GM23338 (cell line): ENCODE measurements around the gene ICAM3. TPM values are rescaled to one million over a fixed set of nuclear protein-coding genes. Genes with fewer than 3 reads are reported as not detected.

Experiments
- ATAC-seq: fragments of 200-7000 bp; cut with Tn5 transposase; 3 replicates; pipeline ENCODE4 v1.9.1; 2020
- DNase-seq: peaks from one replicate; pipeline ENCODE4 v3.0.0-alpha.2; 2015; ENCODE audit warnings: low spot score
- H2AFZ ChIP-seq: fragments of 200-600 bp; sonication (generic); 2 replicates; pipeline ENCODE4 v1.8.0; 2016; ENCODE audit warnings: antibody characterized with exemption, mild to moderate bottlenecking, moderate library complexity
- H3F3A ChIP-seq: fragments of 200-600 bp; sonication (generic); replicated peaks from 2 replicates; pipeline ENCODE4 v1.8.0; 2017; ENCODE audit warnings: antibody characterized with exemption, mixed run types, low read depth
- H3K27ac ChIP-seq: fragments of 200-600 bp; sonication (generic); 2 replicates; pipeline ENCODE4 v1.6.1; 2016; ENCODE audit warnings: low read depth
- H3K27me3 ChIP-seq: fragments of 200-600 bp; sonication (generic); 2 replicates; pipeline ENCODE4 v1.8.0; 2016; ENCODE audit warnings: mild to moderate bottlenecking, mixed run types, moderate library complexity; ENCODE audit not compliant: insufficient read depth
- H3K36me3 ChIP-seq: fragments of 200-600 bp; sonication (generic); 2 replicates; pipeline ENCODE4 v1.8.0; 2016; ENCODE audit warnings: mild to moderate bottlenecking; ENCODE audit not compliant: insufficient read depth
- H3K4me1 ChIP-seq: fragments of 200-600 bp; sonication (generic); 2 replicates; pipeline ENCODE4 v1.8.0; 2016; ENCODE audit warnings: mild to moderate bottlenecking, moderate library complexity; ENCODE audit not compliant: insufficient read depth
- H3K4me2 ChIP-seq: fragments of 200-600 bp; sonication (generic); 2 replicates; pipeline ENCODE4 v1.7.1; 2017; ENCODE audit warnings: mixed run types
- H3K4me3 ChIP-seq: fragments of 200-600 bp; sonication (generic); 2 replicates; pipeline ENCODE4 v1.6.1; 2016; ENCODE audit warnings: mixed run types
- H3K79me2 ChIP-seq: fragments of 200-600 bp; sonication (generic); replicated peaks from 2 replicates; pipeline ENCODE4 v1.8.0; 2017; ENCODE audit warnings: mild to moderate bottlenecking; ENCODE audit not compliant: insufficient read depth
- H3K9me2 ChIP-seq: fragments of 200-600 bp; sonication (generic); 2 replicates; pipeline ENCODE4 v1.8.0; 2017; ENCODE audit not compliant: insufficient read depth
- H4K20me1 ChIP-seq: fragments of 200-600 bp; sonication (generic); replicated peaks from 2 replicates; pipeline ENCODE4 v1.8.0; 2017; ENCODE audit warnings: mild to moderate bottlenecking; ENCODE audit not compliant: insufficient read depth
- H3K27ac Mint-ChIP-seq: 2 replicates; pipeline ENCODE4 v1.8.0; 2020; ENCODE audit warnings: inconsistent platforms, mild to moderate bottlenecking, moderate library complexity, mixed read lengths
- H3K27me3 Mint-ChIP-seq: 3 replicates; pipeline ENCODE4 v1.8.0; 2022; ENCODE audit warnings: low read depth, mild to moderate bottlenecking, moderate library complexity, mixed read lengths, inconsistent platforms; ENCODE audit not compliant: insufficient read depth, poor library complexity
- H3K36me3 Mint-ChIP-seq: 3 replicates; pipeline ENCODE4 v1.8.0; 2021; ENCODE audit warnings: low read depth, mild to moderate bottlenecking, inconsistent platforms, moderate library complexity, mixed read lengths
- H3K4me1 Mint-ChIP-seq: 3 replicates; pipeline ENCODE4 v1.8.0; 2020; ENCODE audit warnings: mild to moderate bottlenecking, inconsistent platforms, mixed read lengths
- H3K4me3 Mint-ChIP-seq: 3 replicates; pipeline ENCODE4 v1.8.0; 2021; ENCODE audit warnings: moderate library complexity, mild to moderate bottlenecking, inconsistent platforms, mixed read lengths
- H3K9me3 Mint-ChIP-seq: 3 replicates; pipeline ENCODE4 v1.8.0; 2020; ENCODE audit warnings: moderate library complexity, mild to moderate bottlenecking, inconsistent platforms, mixed read lengths
- CREB1 ChIP-seq: fragments of 250-450 bp; sonication (Bioruptor Pico); IDR thresholded peaks from 2 replicates; pipeline ENCODE4 v1.5.0; 2020; ENCODE audit warnings: low read depth, mild to moderate bottlenecking, moderate library complexity
- CTCF ChIP-seq, 2 experiments: fragments of 200-600 bp in 1 of 2; sonication (generic) in 1 of 2; conservative IDR thresholded peaks; 2 replicates each; pipeline versions ENCODE4 v1.5.1 to v1.6.1; 2016 to 2017; ENCODE audit warnings: antibody characterized with exemption in 2 of 2, low read depth in 2 of 2, mild to moderate bottlenecking in 2 of 2, moderate library complexity in 1 of 2
- EZH2 ChIP-seq: fragments of 200-600 bp; sonication (generic); IDR thresholded peaks from one replicate; pipeline ENCODE4 v1.8.0; 2017; ENCODE audit warnings: antibody characterized with exemption, mild to moderate bottlenecking, low read depth; ENCODE audit not compliant: unreplicated experiment
- EZH2phosphoT487 ChIP-seq: fragments of 200-600 bp; sonication (generic); IDR thresholded peaks from one replicate; pipeline ENCODE4 v1.8.1; 2018; ENCODE audit warnings: antibody characterized with exemption; ENCODE audit not compliant: unreplicated experiment
- REST ChIP-seq: IDR thresholded peaks from one replicate; pipeline ENCODE4 v1.6.1; 2018; ENCODE audit warnings: antibody characterized with exemption; ENCODE audit not compliant: unreplicated experiment
- STAT1 ChIP-seq: IDR thresholded peaks from one replicate; pipeline ENCODE4 v1.6.1; 2016; ENCODE audit warnings: antibody characterized with exemption; ENCODE audit not compliant: unreplicated experiment
- ZNF114 ChIP-seq: fragments of 250-450 bp; sonication (Bioruptor Pico); IDR thresholded peaks from 2 replicates; pipeline ENCODE4 v1.5.0; 2020; ENCODE audit warnings: mild to moderate bottlenecking, moderate library complexity
- ZNF331 ChIP-seq: fragments of 250-450 bp; sonication (Bioruptor Pico); IDR thresholded peaks from 2 replicates; pipeline ENCODE4 v1.5.0; 2020; ENCODE audit warnings: low read depth, mild to moderate bottlenecking, moderate library complexity
- ZNF462 ChIP-seq: fragments of 250-450 bp; sonication (Bioruptor Pico); IDR thresholded peaks from 2 replicates; pipeline ENCODE4 v1.5.0; 2020; ENCODE audit warnings: mild to moderate bottlenecking, moderate library complexity
- polyA plus RNA-seq: library from polyadenylated mRNA; unstranded; fragments of >200 nt; fragmentation: Nextera tagmentation; extraction: Ambion mirVana; gene quantifications from 2 replicates; pipeline ENCODE4 v1.2.1, GENCODE V29; 2016
- total RNA-seq: library from RNA; depleted of rRNA; stranded (reverse); fragments of >200 nt; shearing (Covaris generic); gene quantifications from 2 replicates; pipeline ENCODE4 v1.2.3, GENCODE V29; 2014

Gene ICAM3
- total and polyA plus RNA-seq, 2 experiments from 2014 or later = 9.6 to 14.7 TPM

GRCh38 chr19:10321417-10321797 is 18.0 kb downstream of the ICAM3 start:
- Histone ChIP-seq H3K4me1 (peaks cover under 1% of the 10 kb centered on the region; the same call in 1 of the 2 replicates), H3K79me2 (no peaks in the 10 kb centered on the region), H3K9me2 (no peaks in the 10 kb centered on the region), H4K20me1 (peaks cover 11% of the 10 kb centered on the region), H2AFZ (no peak overlapping the region), H3K36me3 (peaks cover 19% of the 10 kb centered on the region; the same call in 1 of the 2 replicates), H3K27me3 (no peaks in the 10 kb centered on the region), H3F3A (peaks cover 8% of the 10 kb centered on the region), H3K4me2 (no peak overlapping the region), H3K4me3 (no peak overlapping the region), H3K27ac (no peak overlapping the region)
- H3K4me1 Mint-ChIP-seq = peaks cover under 1% of the 10 kb centered on the region; the same call in 2 of the 3 replicates
- H3K27me3 Mint-ChIP-seq = peaks cover 2% of the 10 kb centered on the region
- DNase-seq = no peak
- peaks cover 60% of the 10 kb centered on the region for H3K36me3 Mint-ChIP-seq
- TF ChIP-seq ZNF331 (CRISPR knock-in tag) = no peak
- no peak overlapping the region for H3K4me3 Mint-ChIP-seq
- H3K9me3 Mint-ChIP-seq = no peaks in the 10 kb centered on the region
- H3K27ac Mint-ChIP-seq = no peak overlapping the region
- no peak for ATAC-seq

- no peaks in the 10 kb centered on the region for H3K9me3 Mint-ChIP-seq
- H3K27me3 Mint-ChIP-seq = peaks cover 2% of the 10 kb centered on the region
- Histone ChIP-seq H3K9me2 (no peaks in the 10 kb centered on the region), H3K4me1 (peaks cover 6% of the 10 kb centered on the region; the same call in 1 of the 2 replicates), H4K20me1 (peaks cover 7% of the 10 kb centered on the region), H3K27me3 (no peaks in the 10 kb centered on the region), H3K36me3 (peaks cover 15% of the 10 kb centered on the region; the same call in 1 of the 2 replicates), H3K79me2 (no peaks in the 10 kb centered on the region), H2AFZ (no peak overlapping the region), H3F3A (peaks cover 12% of the 10 kb centered on the region), H3K4me3 (no peak overlapping the region), H3K27ac (no peak overlapping the region), H3K4me2 (no peak overlapping the region)
- H3K36me3 Mint-ChIP-seq = peaks cover 54% of the 10 kb centered on the region
- no peak overlapping the region for H3K27ac Mint-ChIP-seq
- no peak overlapping the region for H3K4me3 Mint-ChIP-seq
- no peak for ATAC-seq
- H3K4me1 Mint-ChIP-seq = peaks cover 7% of the 10 kb centered on the region; the same call in 2 of the 3 replicates
- DNase-seq = no peak
- no peak for TF ChIP-seq EZH2
- no peak; a peak in 1 of 4 replicates for TF ChIP-seq CTCF (conservative IDR thresholded peaks at IDR 0.05; ENCODE audit: low read depth in 2 of 2)
- TF ChIP-seq CREB1 (CRISPR knock-in tag) = no peak
- TF ChIP-seq REST = no peak
- TF ChIP-seq ZNF462 (CRISPR knock-in tag) = no peak
- no peak for TF ChIP-seq STAT1
- TF ChIP-seq ZNF114 = no peak
- no peak for TF ChIP-seq EZH2phosphoT487
Observed at GRCh38 chr19:10320602-10321416, 18.6 kb downstream of the ICAM3 start.
